ENCODE data around the gene SLC38A4. TPM values are rescaled to one million over a fixed set of nuclear protein-coding genes. Genes with fewer than 3 reads are reported as not detected.
A peak's percentile ranks its signal among the peaks of the same experiment; 100 is the strongest.

The SLC38A4 gene
- total RNA-seq (2021; ENCODE audit: unreplicated experiment) (not detected), Bru-seq, nascent RNA (not detected), BruChase-seq, experiment 1, labeled RNA remaining after a 6-hour chase (percentile 2 among the genes with signal in this experiment), BruChase-seq, experiment 2, labeled RNA remaining after a 2-hour chase (percentile 8 among the genes with signal in this experiment)
- 0.08 TPM in 1 of 2 replicates, not detected in the other for polyA plus RNA-seq (2012)
- long read RNA-seq = 0 reads

GRCh38 chr12:46825591-46826414 is at the start of gene SLC38A4:
SLC38A4 (minus strand) TSS chr12:46825997; CDS start chr12:46793071, 32,926 bp downstream.
- no peak within 1 kb of the TSS for H2AFZ ChIP-seq (ENCODE audit: low read depth, low read length, poor library complexity, severe bottlenecking)
- no peaks in the 10 kb centered on the region for H3K36me3 ChIP-seq (ENCODE audit: control insufficient read depth in 1 of 2, insufficient read depth in 2 of 2, low read length in 2 of 2)
- H3K27me3 ChIP-seq (ENCODE audit: insufficient read depth, low read length) = no peaks in the 10 kb centered on the region
- no peak for DNase-seq (ENCODE audit: low read depth, low spot score)
- BruUV-seq (replicated peaks) = no TSS peak
- H3K4me3 ChIP-seq (replicated peaks in 1 of 2; ENCODE audit: low read depth in 1 of 2, low read length in 2 of 2) = no peak within 1 kb of the TSS
- ChIA-PET CTCF (no interaction called here), POLR2A (no interaction called here), RAD21 (ENCODE audit: low non-redundant PET in 1 of 2, low total read pairs in 2 of 2, uncharacterized antibody in 2 of 2, unreplicated experiment in 2 of 2) (no interaction called here)
- no peak within 1 kb of the TSS for H3K4me2 ChIP-seq (ENCODE audit: low read length)
- H3K27ac ChIP-seq (ENCODE audit: low read depth, low read length) = no peak within 1 kb of the TSS
- intact Hi-C loops (cut with micrococcal nuclease) = no loop called here
- no peak within 1 kb of the TSS for H3K9ac ChIP-seq (ENCODE audit: low read length)
- TF ChIP-seq SP1 (IDR thresholded peaks at IDR 0.05; ENCODE audit: low read depth) (no peak), ZBTB33 (IDR thresholded peaks at IDR 0.05; ENCODE audit: extremely low read depth, insufficient replicate concordance, low read length) (no peak)
- H3K79me2 ChIP-seq (ENCODE audit: insufficient read depth, low read length) = no peaks in the 10 kb centered on the region
- H3K9me2 ChIP-seq (ENCODE audit: insufficient read depth) = no peaks in the 10 kb centered on the region
- no peak for ATAC-seq
- no peaks in the 10 kb centered on the region for H3K4me1 ChIP-seq (ENCODE audit: control insufficient read depth in 1 of 2, insufficient read depth in 2 of 2, low read length in 2 of 2)
- no peaks in the 10 kb centered on the region for H4K20me1 ChIP-seq (ENCODE audit: insufficient read depth)
- H3K9me3 ChIP-seq (ENCODE audit: control insufficient read depth in 1 of 2, insufficient read depth in 1 of 2, low read depth in 1 of 2, low read length in 2 of 2) = no peaks in the 10 kb centered on the region

GRCh38 chr12:46875095-46875494 is 49.3 kb upstream of the SLC38A4 start:
- Histone ChIP-seq H3K9me2 (ENCODE audit: insufficient read depth) (no peaks in the 10 kb centered on the region), H3K36me3 (ENCODE audit: control insufficient read depth in 1 of 2, insufficient read depth in 2 of 2, low read length in 2 of 2) (no peaks in the 10 kb centered on the region), H2AFZ (ENCODE audit: low read depth, low read length, poor library complexity, severe bottlenecking) (no peak overlapping the region), H3K4me3 (replicated peaks in 1 of 2; ENCODE audit: low read depth in 1 of 2, low read length in 2 of 2) (no peak overlapping the region), H3K9me3 (ENCODE audit: control insufficient read depth in 1 of 2, insufficient read depth in 1 of 2, low read depth in 1 of 2, low read length in 2 of 2) (peaks cover 0 to 7% of the 10 kb centered on the region in 2 experiments; a peak in 1 of 4 replicates), H3K9ac (ENCODE audit: low read length) (no peak overlapping the region), H3K27ac (ENCODE audit: low read depth, low read length) (no peak overlapping the region), H3K4me1 (ENCODE audit: control insufficient read depth in 1 of 2, insufficient read depth in 2 of 2, low read length in 2 of 2) (no peaks in the 10 kb centered on the region), H3K27me3 (ENCODE audit: insufficient read depth, low read length) (no peaks in the 10 kb centered on the region), H3K4me2 (ENCODE audit: low read length) (no peak overlapping the region), H4K20me1 (ENCODE audit: insufficient read depth) (no peaks in the 10 kb centered on the region), H3K79me2 (ENCODE audit: insufficient read depth, low read length) (no peaks in the 10 kb centered on the region)
- ChIA-PET POLR2A (no interaction called here), RAD21 (ENCODE audit: low non-redundant PET in 1 of 2, low total read pairs in 2 of 2, uncharacterized antibody in 2 of 2, unreplicated experiment in 2 of 2) (no interaction called here), CTCF (no interaction called here)
- ATAC-seq (no peak), DNase-seq (ENCODE audit: low read depth, low spot score) (no peak)
- BruUV-seq (replicated peaks) = no TSS peak
- intact Hi-C loops (cut with micrococcal nuclease) = no loop called here
- TF ChIP-seq POLR2A (IDR thresholded peaks at IDR 0.05; ENCODE audit: borderline replicate concordance, extremely low read depth, insufficient read depth, insufficient read length) = no peak
- no peak for TF ChIP-seq YY1 (IDR thresholded peaks at IDR 0.05; ENCODE audit: extremely low read depth, insufficient replicate concordance, low read depth, low read length)
- TF ChIP-seq RAD21 (IDR thresholded peaks at IDR 0.05; ENCODE audit: low read depth) = no peak
- no peak for TF ChIP-seq SRF (IDR thresholded peaks at IDR 0.05; ENCODE audit: low read depth)
- no peak for TF ChIP-seq ZBTB33 (IDR thresholded peaks at IDR 0.05; ENCODE audit: extremely low read depth, insufficient replicate concordance, low read length)
- no peak for TF ChIP-seq CBX3 (IDR thresholded peaks at IDR 0.05; ENCODE audit: low read depth)
- no peak for TF ChIP-seq TCF7L2 (IDR thresholded peaks at IDR 0.05; ENCODE audit: borderline replicate concordance, extremely low read depth, insufficient read depth, insufficient read length)
- TF ChIP-seq CTCF (IDR thresholded peaks at IDR 0.05 in 2 of 3, conservative IDR thresholded peaks at IDR 0.05 in 1 of 3; ENCODE audit: borderline replicate concordance in 1 of 3, insufficient read depth in 1 of 3, low read depth in 2 of 3, low read length in 2 of 3) = no peak
- no peak for TF ChIP-seq ZFX (IDR thresholded peaks at IDR 0.05)

All from HCT116 (cell line).